HG02623 (cell line): ENCODE data around the gene MAPK4.

Experiments
- ATAC-seq: cut with Tn5 transposase; IDR thresholded peaks from one replicate; pipeline ENCODE4 v1.9.1; 2021; ENCODE audit warnings: moderate library complexity; ENCODE audit not compliant: unreplicated experiment

Gene MAPK4

GRCh38 chr18:50715919-50716318 lies 156.0 kb downstream of the MAPK4 start:
- no peak for ATAC-seq

GRCh38 chr18:50716902-50717301 lies 157.0 kb downstream of the MAPK4 start:
- no peak for ATAC-seq

- no peak for ATAC-seq
These were observed 157.7 kb downstream of the MAPK4 start for GRCh38 chr18:50717563-50717962.

- ATAC-seq = no peak
These were observed 159.8 kb downstream of the MAPK4 start for GRCh38 chr18:50719471-50720324.

GRCh38 chr18:50720325-50720674 lies 160.4 kb downstream of the MAPK4 start:
- no peak for ATAC-seq

- no peak for ATAC-seq
These were observed 161.1 kb downstream of the MAPK4 start for GRCh38 chr18:50721006-50721405.

- no peak for ATAC-seq
These were observed 161.7 kb downstream of the MAPK4 start for GRCh38 chr18:50721451-50722120.

GRCh38 chr18:50722311-50722710 lies 162.4 kb downstream of the MAPK4 start:
- ATAC-seq = no peak

GRCh38 chr18:50724751-50725151 lies 164.9 kb downstream of the MAPK4 start:
- ATAC-seq = no peak

GRCh38 chr18:50726960-50727589 lies 167.2 kb downstream of the MAPK4 start:
- ATAC-seq = peak; percentile 77

GRCh38 chr18:50727721-50728471 lies 168.0 kb downstream of the MAPK4 start:
- ATAC-seq = no peak

- no peak for ATAC-seq
These were observed 169.5 kb downstream of the MAPK4 start for GRCh38 chr18:50729376-50729775.

GRCh38 chr18:50729986-50730385 lies 170.1 kb downstream of the MAPK4 start:
- ATAC-seq = no peak

GRCh38 chr18:50734342-50734741 lies 174.5 kb downstream of the MAPK4 start:
- ATAC-seq = no peak

GRCh38 chr18:50734886-50735285 lies 175.0 kb downstream of the MAPK4 start:
- ATAC-seq = no peak

GRCh38 chr18:50737127-50737526 lies 177.2 kb downstream of the MAPK4 start:
- ATAC-seq = no peak

GRCh38 chr18:50738098-50738757 lies 178.3 kb downstream of the MAPK4 start:
- ATAC-seq = no peak

- no peak for ATAC-seq
These were observed 183.1 kb downstream of the MAPK4 start for GRCh38 chr18:50742952-50743351.

GRCh38 chr18:50744253-50744652 lies 184.4 kb downstream of the MAPK4 start:
- no peak for ATAC-seq

GRCh38 chr18:50745945-50746344 lies 186.1 kb downstream of the MAPK4 start:
- ATAC-seq = no peak

GRCh38 chr18:50747849-50748242 lies 188.0 kb downstream of the MAPK4 start:
- ATAC-seq = no peak
